HG02571 (cell line): Measurements from ENCODE around the gene GIMAP8.

Experiments
- ATAC-seq: cut with Tn5 transposase; IDR thresholded peaks from one replicate; pipeline ENCODE4 v1.9.1; 2021; ENCODE audit warnings: mild to moderate bottlenecking, moderate library complexity; ENCODE audit not compliant: unreplicated experiment

GIMAP8 gene

DNA sequence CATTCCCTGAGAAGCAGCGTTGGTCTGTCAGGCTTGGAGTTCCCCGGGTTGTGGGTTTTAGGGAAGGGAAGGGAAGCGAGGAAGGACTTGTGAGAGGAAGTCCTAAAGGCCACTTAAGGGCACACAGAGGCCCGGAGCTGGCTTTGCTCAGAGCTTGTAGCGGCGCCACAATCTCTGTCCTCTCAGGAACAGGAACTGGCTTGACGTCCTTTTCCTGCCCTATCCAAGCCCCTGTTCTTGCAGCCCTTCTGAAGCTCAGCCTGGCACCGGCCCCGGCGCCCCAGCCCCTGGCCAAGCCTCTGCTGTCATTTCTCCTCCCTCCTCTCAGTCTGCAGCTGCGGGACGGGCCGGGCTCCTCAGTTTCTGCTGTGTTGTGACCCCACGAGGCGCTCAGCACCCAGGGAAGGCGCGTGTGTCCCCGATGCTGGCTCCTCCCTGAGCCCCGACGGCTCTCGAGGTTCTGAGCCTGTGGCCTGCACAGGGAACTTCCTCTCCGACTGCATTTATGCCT, at the start of gene GIMAP8:
Gene GIMAP8 (plus strand): TSS at position 140 of the 511 bp plus-strand sequence. CDS start 16,069 bp downstream, outside the sequence.
- ATAC-seq = no peak

DNA sequence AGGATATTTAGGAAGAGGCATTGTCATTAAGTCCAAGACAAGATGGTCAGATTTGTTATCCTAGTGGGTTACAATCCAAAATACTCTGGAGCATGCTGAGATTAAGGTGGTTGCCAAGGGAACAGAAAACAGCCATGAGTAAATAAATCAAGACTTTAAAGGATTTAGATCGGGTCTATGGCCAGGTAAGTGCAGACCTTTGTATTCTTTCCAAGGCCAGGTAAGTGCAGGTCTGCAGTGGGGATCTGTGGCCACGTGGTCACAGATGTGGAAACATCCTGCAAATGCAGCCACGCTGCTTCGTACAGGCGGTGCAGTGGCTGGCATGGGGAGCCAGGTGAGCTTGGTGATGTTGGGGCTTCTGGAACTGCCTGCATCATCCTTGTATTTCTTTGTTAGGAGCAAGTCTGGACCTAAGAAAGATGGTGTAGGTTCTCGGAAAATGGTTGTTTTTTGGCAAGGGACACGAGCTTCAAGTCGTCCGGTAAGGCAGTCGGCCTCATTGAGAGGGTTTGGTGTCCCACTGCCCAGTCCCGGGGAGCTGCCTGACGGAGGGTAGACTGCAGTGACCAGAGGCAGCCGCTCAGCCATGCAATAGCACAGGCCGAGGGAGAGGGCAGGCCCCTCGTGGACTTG, 49.5 kb upstream of the GIMAP8 start:
- ATAC-seq = no peak

DNA sequence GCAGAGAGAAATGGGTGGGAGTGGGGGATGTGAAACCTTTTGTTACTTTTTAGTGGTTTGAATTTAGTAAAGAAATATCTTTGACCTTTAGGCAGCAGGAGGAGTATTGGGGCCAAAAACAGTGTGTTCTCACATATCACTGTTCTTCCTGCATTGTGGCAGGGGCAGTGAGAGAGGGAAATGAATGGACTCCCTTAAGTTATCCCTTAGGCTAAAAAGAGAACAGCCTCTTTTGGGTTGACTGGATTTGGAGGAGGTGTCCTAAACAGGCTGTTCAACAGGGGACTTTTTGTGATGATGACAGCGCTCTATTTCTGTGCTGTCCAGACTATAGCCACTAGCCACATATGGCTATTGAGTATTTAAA, 49.0 kb upstream of the GIMAP8 start:
- no peak for ATAC-seq

GRCh38 chr7:150401861-150402631, 48.4 kb upstream of the GIMAP8 start:
- no peak for ATAC-seq

GRCh38 chr7:150402671-150403321, 47.6 kb upstream of the GIMAP8 start:
- ATAC-seq = no peak

GRCh38 chr7:150403376-150404171, 46.9 kb upstream of the GIMAP8 start:
- ATAC-seq = no peak

GRCh38 chr7:150404172-150404804, 46.1 kb upstream of the GIMAP8 start:
- ATAC-seq = no peak

DNA sequence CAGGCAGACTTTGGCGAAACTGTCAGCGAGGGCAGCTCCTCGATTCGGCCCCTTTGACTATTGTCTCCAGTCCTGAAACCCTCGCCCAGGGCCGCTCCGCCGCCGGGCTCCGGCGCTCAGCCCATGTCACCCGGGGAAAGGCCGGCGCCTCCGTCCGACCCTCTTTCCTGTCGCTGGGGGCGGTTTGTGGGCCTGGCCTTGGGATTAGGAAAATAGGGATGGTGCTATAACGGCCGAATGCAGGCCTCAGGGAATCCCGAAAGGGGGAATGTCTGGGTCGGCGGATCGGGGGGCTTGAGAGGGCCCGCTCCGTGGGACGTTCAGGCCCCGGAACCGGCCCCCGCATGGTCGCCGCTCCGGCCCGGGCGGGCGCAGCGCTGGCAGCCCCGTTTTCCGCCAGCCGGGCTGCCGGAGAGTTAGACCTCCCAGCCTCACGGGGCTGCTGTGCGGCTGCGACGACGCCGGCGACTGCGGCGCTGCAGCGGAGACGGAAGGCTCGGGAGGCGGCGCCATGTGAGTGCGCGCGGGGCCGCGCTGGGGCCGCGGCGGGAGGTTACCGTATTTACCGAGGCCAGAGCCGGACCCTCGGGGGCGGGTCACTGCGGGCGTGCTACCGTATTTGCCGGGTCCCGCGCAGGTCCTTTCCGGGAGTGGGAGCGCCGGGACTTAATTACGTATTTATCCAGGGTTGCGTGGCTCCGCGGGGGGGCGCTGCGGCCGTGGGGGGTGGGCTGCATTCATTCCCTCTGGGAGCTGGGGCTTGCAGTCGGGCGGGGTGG, 45.4 kb upstream of the GIMAP8 start:
- ATAC-seq = peak; percentile 53

- ATAC-seq = no peak
Observed at GRCh38 chr7:150405584-150406311, 44.7 kb upstream of the GIMAP8 start.

- ATAC-seq = no peak
Observed at GRCh38 chr7:150406312-150406566, 44.2 kb upstream of the GIMAP8 start.

- peak; percentile 53 for ATAC-seq
Observed at GRCh38 chr7:150406567-150407421, 43.6 kb upstream of the GIMAP8 start.

- ATAC-seq = no peak
Observed at GRCh38 chr7:150407588-150408392, 42.6 kb upstream of the GIMAP8 start.

DNA sequence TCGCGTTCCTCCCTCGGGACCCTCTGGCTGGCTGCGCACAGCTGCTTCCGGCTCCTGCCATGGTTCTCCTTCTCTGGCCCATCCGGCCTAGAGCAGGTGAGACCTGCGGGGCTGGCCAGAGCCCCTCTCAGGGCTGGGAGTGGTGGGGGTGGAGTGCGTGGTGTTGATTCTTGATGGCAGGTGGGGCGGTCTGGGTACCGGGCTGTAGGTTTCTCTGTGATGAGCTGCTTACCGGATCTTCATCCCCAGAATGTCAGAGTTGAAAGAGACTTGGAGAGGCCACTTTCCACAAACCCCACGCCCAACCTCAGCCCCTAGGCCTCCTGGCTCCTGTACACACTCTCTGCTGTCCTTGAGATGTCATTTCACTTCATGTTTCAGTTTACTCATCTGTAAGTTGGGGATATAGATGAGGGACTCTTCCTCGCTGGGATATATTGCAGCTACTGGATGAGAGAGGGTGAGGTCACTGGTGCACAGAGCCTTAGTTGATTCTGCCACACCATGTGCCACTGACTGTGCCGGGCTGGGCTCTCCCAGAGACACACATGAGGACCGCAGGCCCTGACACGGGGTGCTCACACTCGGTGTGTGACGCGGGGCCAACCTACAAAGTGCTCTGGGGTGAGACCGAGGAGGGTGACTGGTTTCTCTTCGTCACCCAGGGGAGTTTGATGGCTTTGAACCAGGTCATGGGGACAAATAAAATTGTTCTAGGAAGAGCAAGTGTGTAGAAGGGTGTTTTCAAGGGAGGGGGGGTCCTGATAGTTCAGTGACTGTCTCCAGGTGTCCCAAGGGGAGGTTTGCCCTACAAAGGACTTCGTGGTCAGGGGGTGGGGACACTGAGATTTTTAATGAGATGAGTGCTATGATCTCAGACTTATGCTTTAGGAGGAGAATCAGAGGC, 41.8 kb upstream of the GIMAP8 start:
- ATAC-seq = no peak

GRCh38 chr7:150409300-150410030, 41.0 kb upstream of the GIMAP8 start:
- no peak for ATAC-seq

DNA sequence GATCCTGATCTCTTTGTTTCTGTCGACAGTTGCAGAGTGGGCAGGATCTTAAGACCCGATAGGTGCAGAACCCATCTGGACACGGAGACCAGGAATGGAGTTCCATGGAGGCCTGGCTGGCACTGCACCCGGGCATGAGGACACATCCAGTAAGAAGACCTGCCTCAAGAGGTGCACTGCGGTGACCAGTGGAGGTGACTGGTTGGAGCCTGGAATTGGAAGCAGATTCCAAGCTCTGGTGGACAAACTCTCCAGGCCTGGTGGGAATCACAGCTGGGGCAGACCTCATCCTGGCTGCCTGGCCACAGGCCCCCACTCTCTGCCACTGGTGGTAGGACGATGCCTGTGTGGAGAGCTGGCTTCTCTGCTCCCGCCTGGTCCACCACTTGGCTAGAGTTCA, 40.3 kb upstream of the GIMAP8 start:
- ATAC-seq = no peak
